Measurements from ENCODE around the gene SPINK7.

SPINK7 gene

GRCh38 chr5:148314731-148315130 is 2.5 kb downstream of the SPINK7 start:
- TF ChIP-seq TAF1 (IDR thresholded peaks at IDR 0.05; ENCODE audit: borderline replicate concordance, insufficient read depth, low read length) (no peak), FOXP2 (optimal IDR thresholded peaks at IDR 0.05; ENCODE audit: borderline replicate concordance, extremely low read depth, extremely low read length, insufficient read depth) (no peak), SIN3A (IDR thresholded peaks at IDR 0.05; ENCODE audit: borderline replicate concordance, insufficient read depth, low read length) (no peak), POLR2AphosphoS5 (IDR thresholded peaks at IDR 0.05; ENCODE audit: low read depth, low read length) (no peak)

GRCh38 chr5:148333262-148333849 is 21.1 kb downstream of the SPINK7 start:
- TF ChIP-seq FOXP2 (optimal IDR thresholded peaks at IDR 0.05; ENCODE audit: borderline replicate concordance, extremely low read depth, extremely low read length, insufficient read depth) (no peak), SIN3A (IDR thresholded peaks at IDR 0.05; ENCODE audit: borderline replicate concordance, insufficient read depth, low read length) (no peak), POLR2AphosphoS5 (IDR thresholded peaks at IDR 0.05; ENCODE audit: low read depth, low read length) (no peak), TAF1 (IDR thresholded peaks at IDR 0.05; ENCODE audit: borderline replicate concordance, insufficient read depth, low read length) (no peak)

- no peak for TF ChIP-seq TAF1 (IDR thresholded peaks at IDR 0.05; ENCODE audit: borderline replicate concordance, insufficient read depth, low read length)
- no peak for TF ChIP-seq FOXP2 (optimal IDR thresholded peaks at IDR 0.05; ENCODE audit: borderline replicate concordance, extremely low read depth, extremely low read length, insufficient read depth)
- TF ChIP-seq SIN3A (IDR thresholded peaks at IDR 0.05; ENCODE audit: borderline replicate concordance, insufficient read depth, low read length), result no peak
- TF ChIP-seq POLR2AphosphoS5 (IDR thresholded peaks at IDR 0.05; ENCODE audit: low read depth, low read length), result no peak
- no peak for TF ChIP-seq REST (IDR thresholded peaks at IDR 0.05; ENCODE audit: insufficient read depth in 1 of 2, low read depth in 2 of 2, low read length in 2 of 2)
These were observed 23.0 kb downstream of the SPINK7 start, which contains the start of gene SPINK9 for GRCh38 chr5:148335259-148335658. TSS of gene SPINK9 (plus strand) at chr5:148335559. CDS start at chr5:148335614, 55 bp downstream.

GRCh38 chr5:148336704-148337435 is 24.6 kb downstream of the SPINK7 start:
- TF ChIP-seq TAF1 (IDR thresholded peaks at IDR 0.05; ENCODE audit: borderline replicate concordance, insufficient read depth, low read length) (no peak), POLR2AphosphoS5 (IDR thresholded peaks at IDR 0.05; ENCODE audit: low read depth, low read length) (no peak), FOXP2 (optimal IDR thresholded peaks at IDR 0.05; ENCODE audit: borderline replicate concordance, extremely low read depth, extremely low read length, insufficient read depth) (no peak), REST (IDR thresholded peaks at IDR 0.05; ENCODE audit: insufficient read depth in 1 of 2, low read depth in 2 of 2, low read length in 2 of 2) (no peak), SIN3A (IDR thresholded peaks at IDR 0.05; ENCODE audit: borderline replicate concordance, insufficient read depth, low read length) (no peak)

- TF ChIP-seq REST (IDR thresholded peaks at IDR 0.05; ENCODE audit: insufficient read depth in 1 of 2, low read depth in 2 of 2, low read length in 2 of 2), result no peak
- no peak for TF ChIP-seq SIN3A (IDR thresholded peaks at IDR 0.05; ENCODE audit: borderline replicate concordance, insufficient read depth, low read length)
- no peak for TF ChIP-seq TAF1 (IDR thresholded peaks at IDR 0.05; ENCODE audit: borderline replicate concordance, insufficient read depth, low read length)
- TF ChIP-seq POLR2AphosphoS5 (IDR thresholded peaks at IDR 0.05; ENCODE audit: low read depth, low read length), result no peak
- no peak for TF ChIP-seq FOXP2 (optimal IDR thresholded peaks at IDR 0.05; ENCODE audit: borderline replicate concordance, extremely low read depth, extremely low read length, insufficient read depth)
These were observed 30.3 kb downstream of the SPINK7 start for GRCh38 chr5:148342371-148343045.
